H1 (cell line): ENCODE results near the gene STARD8. TPM values are rescaled to one million over a fixed set of nuclear protein-coding genes. Genes with fewer than 3 reads are reported as not detected.

Experiments used
- CTCF ChIA-PET: fragments of 300-600 bp; sonication (Branson Sonifier 250); formaldehyde crosslinking; loops from one replicate; lab custom pipeline; 2021; ENCODE audit not compliant: partially characterized antibody; lab: Charles Lee
- POLR2A ChIA-PET: fragments of 300-600 bp; sonication (Branson Sonifier 250); formaldehyde crosslinking; loops from one replicate; lab custom pipeline; 2021; ENCODE audit warnings: inconsistent platforms; ENCODE audit not compliant: partially characterized antibody; lab: Charles Lee
- DNase-seq, 2 experiments: peaks; one replicate each; pipeline versions ENCODE4 v3.0.0 to v3.0.0-alpha.2; 2010 to 2022; ENCODE audit warnings: low spot score in 2 of 2, low read depth in 1 of 2, mixed read lengths in 1 of 2
- FAIRE-seq: peaks from 2 replicates; lab custom pipeline; 2011; peaks lifted over from hg19 to GRCh38; lab: Jason Lieb, UNC
- H2AFZ ChIP-seq: 2 replicates; pipeline ENCODE4 v1.8.1; 2012; ENCODE audit warnings: low read length, inconsistent platforms
- H2AK5ac ChIP-seq: 2 replicates; pipeline ENCODE4 v1.6.1; 2013; ENCODE audit warnings: low read depth, low read length
- H2BK120ac ChIP-seq: replicated peaks from 2 replicates; pipeline ENCODE3; 2013; ENCODE audit warnings: low read depth, low read length, inconsistent platforms
- H2BK12ac ChIP-seq: 2 replicates; pipeline ENCODE4 v1.6.1; 2013; ENCODE audit warnings: low read depth, low read length
- H2BK15ac ChIP-seq: 2 replicates; pipeline ENCODE4 v1.6.1; 2013; ENCODE audit warnings: low read length
- H2BK20ac ChIP-seq: 2 replicates; pipeline ENCODE4 v1.6.1; 2013; ENCODE audit warnings: low read length
- H2BK5ac ChIP-seq: 2 replicates; pipeline ENCODE4 v1.6.1; 2013; ENCODE audit warnings: low read depth, low read length
- H3K14ac ChIP-seq: 2 replicates; pipeline ENCODE4 v1.6.1; 2013; ENCODE audit warnings: inconsistent platforms; ENCODE audit not compliant: insufficient read length
- H3K18ac ChIP-seq: 2 replicates; pipeline ENCODE4 v1.6.1; 2013; ENCODE audit warnings: low read length; ENCODE audit errors: extremely low read depth
- H3K23ac ChIP-seq: 2 replicates; pipeline ENCODE4 v1.6.1; 2013; ENCODE audit warnings: inconsistent platforms; ENCODE audit not compliant: insufficient read length
- H3K23me2 ChIP-seq: 2 replicates; pipeline ENCODE4 v1.6.1; 2013; ENCODE audit warnings: low read depth, low read length
- H3K27ac ChIP-seq: 2 replicates; pipeline ENCODE4 v1.6.1; 2011; ENCODE audit warnings: low read depth, low read length, inconsistent platforms
- H3K27me3 ChIP-seq, 4 experiments: replicated peaks in 1 of 4; 1 replicate in 1 of 4; 2 replicates in 3 of 4; pipeline versions ENCODE4 v1.6.1 to v1.8.1; 2011 to 2013; ENCODE audit warnings: low read length in 3 of 4, mild to moderate bottlenecking in 3 of 4, inconsistent platforms in 2 of 4, mixed read lengths in 2 of 4, moderate library complexity in 1 of 4; ENCODE audit not compliant: control insufficient read depth in 3 of 4, insufficient read depth in 3 of 4; ENCODE audit errors: extremely low read depth in 1 of 4
- H3K36me3 ChIP-seq, 4 experiments: 2 replicates each; pipeline versions ENCODE4 v1.6.1 to v1.8.1; 2011 to 2013; ENCODE audit warnings: mild to moderate bottlenecking in 4 of 4, low read length in 3 of 4, moderate library complexity in 2 of 4, control low read depth in 1 of 4, inconsistent platforms in 1 of 4; ENCODE audit not compliant: insufficient read depth in 4 of 4, control insufficient read depth in 2 of 4
- H3K4ac ChIP-seq: replicated peaks from 2 replicates; pipeline ENCODE3; 2013; ENCODE audit warnings: low read length, low read depth, mixed read lengths, inconsistent platforms; ENCODE audit not compliant: insufficient read length
- H3K4me1 ChIP-seq, 4 experiments: replicated peaks in 1 of 4; 1 replicate in 1 of 4; 2 replicates in 3 of 4; pipeline versions ENCODE4 v1.6.1 to v1.8.1; 2011 to 2013; ENCODE audit warnings: low read length in 3 of 4, inconsistent platforms in 2 of 4, mixed read lengths in 1 of 4; ENCODE audit not compliant: insufficient read depth in 4 of 4, control insufficient read depth in 3 of 4
- H3K4me2 ChIP-seq, 2 experiments: 2 replicates each; pipeline versions ENCODE4 v1.6.1 to v1.8.1; 2011 to 2013; ENCODE audit warnings: low read depth in 2 of 2, low read length in 2 of 2, control low read depth in 1 of 2, inconsistent platforms in 1 of 2, mild to moderate bottlenecking in 1 of 2; ENCODE audit not compliant: insufficient read depth in 1 of 2
- H3K4me3 ChIP-seq, 4 experiments: fragments of 200-600, 300-600 bp in 1 of 4; sonication (generic), shearing (Covaris generic), sonication (Bioruptor Twin) in 1 of 4; 2 replicates each; pipeline versions ENCODE4 v1.5.1 to v1.8.1; 2011 to 2016; ENCODE audit warnings: low read length in 4 of 4, low read depth in 3 of 4, control low read depth in 2 of 4, inconsistent platforms in 2 of 4, mild to moderate bottlenecking in 2 of 4, mixed read lengths in 1 of 4, moderate library complexity in 1 of 4; ENCODE audit not compliant: insufficient read depth in 2 of 4; ENCODE audit errors: extremely low read depth in 1 of 4
- H3K56ac ChIP-seq: replicated peaks from 2 replicates; pipeline ENCODE3; 2013; ENCODE audit warnings: low read depth, mild to moderate bottlenecking, mixed read lengths, low read length, inconsistent platforms; ENCODE audit not compliant: insufficient read length
- H3K79me1 ChIP-seq: 2 replicates; pipeline ENCODE4 v1.6.1; 2013; ENCODE audit warnings: low read depth, low read length, control low read depth
- H3K79me2 ChIP-seq, 2 experiments: 2 replicates each; pipeline versions ENCODE4 v1.6.1 to v1.8.1; 2012 to 2013; ENCODE audit warnings: low read length in 2 of 2, mild to moderate bottlenecking in 2 of 2, inconsistent platforms in 1 of 2; ENCODE audit not compliant: insufficient read depth in 2 of 2, control insufficient read depth in 1 of 2
- H3K9ac ChIP-seq, 4 experiments: replicated peaks in 1 of 4; 1 replicate in 1 of 4; 2 replicates in 3 of 4; pipeline versions ENCODE4 v1.6.1 to v1.8.1; 2011 to 2013; ENCODE audit warnings: low read depth in 3 of 4, low read length in 3 of 4, control low read depth in 2 of 4, mild to moderate bottlenecking in 2 of 4, moderate library complexity in 2 of 4, inconsistent platforms in 1 of 4; ENCODE audit errors: extremely low read depth in 1 of 4
- H3K9me3 ChIP-seq, 2 experiments: 2 replicates each; pipeline versions ENCODE4 v1.6.1 to v1.8.1; 2012 to 2013; ENCODE audit warnings: mild to moderate bottlenecking in 2 of 2, moderate library complexity in 2 of 2, control low read depth in 1 of 2, inconsistent platforms in 1 of 2, low read depth in 1 of 2, low read length in 1 of 2, mixed read lengths in 1 of 2; ENCODE audit not compliant: insufficient read depth in 2 of 2
- H4K20me1 ChIP-seq, 2 experiments: replicated peaks in 1 of 2; 2 replicates each; pipeline versions ENCODE3 to v1.8.1; 2011 to 2013; ENCODE audit warnings: inconsistent platforms in 2 of 2, low read length in 2 of 2, mild to moderate bottlenecking in 1 of 2; ENCODE audit not compliant: insufficient read depth in 2 of 2, control insufficient read depth in 1 of 2
- H4K5ac ChIP-seq: 2 replicates; pipeline ENCODE4 v1.6.1; 2013; ENCODE audit warnings: low read length, low read depth, mixed read lengths, inconsistent platforms; ENCODE audit not compliant: insufficient read length
- H4K8ac ChIP-seq: 2 replicates; pipeline ENCODE4 v1.8.0; 2013; ENCODE audit warnings: mild to moderate bottlenecking, moderate library complexity, low read length, inconsistent platforms; ENCODE audit not compliant: insufficient read depth; ENCODE audit errors: extremely low read depth
- H4K91ac ChIP-seq: replicated peaks from 2 replicates; pipeline ENCODE3; 2013; ENCODE audit warnings: low read length, mixed read lengths, inconsistent platforms; ENCODE audit not compliant: insufficient read length
- ASH2L ChIP-seq: fragments of 200-600, 300-600 bp; sonication (generic); IDR thresholded peaks from one replicate; pipeline ENCODE4 v1.7.1; 2017; ENCODE audit warnings: low read length
- BRCA1 ChIP-seq: IDR thresholded peaks from 2 replicates; pipeline ENCODE4 v1.6.1; 2012; ENCODE audit warnings: low read depth, low read length, improper control_type of control experiment
- CEBPB ChIP-seq: IDR thresholded peaks from 2 replicates; pipeline ENCODE4 v1.6.1; 2012; ENCODE audit warnings: low read depth, low read length
- FOSL1 ChIP-seq: IDR thresholded peaks from 2 replicates; pipeline ENCODE4 v1.6.1; 2011; ENCODE audit warnings: mild to moderate bottlenecking, low read depth, low read length, moderate library complexity; ENCODE audit not compliant: insufficient read depth
- SAP30 ChIP-seq: fragments of 300-600 bp; sonication (generic); IDR thresholded peaks from 2 replicates; pipeline ENCODE4 v1.7.1; 2012; ENCODE audit warnings: low read length, moderate library complexity, mild to moderate bottlenecking, inconsistent platforms; ENCODE audit not compliant: insufficient read depth, insufficient replicate concordance
- SP1 ChIP-seq: IDR thresholded peaks from 2 replicates; pipeline ENCODE4 v1.6.1; 2011; ENCODE audit warnings: low read depth, low read length
- SP2 ChIP-seq: IDR thresholded peaks from 2 replicates; pipeline ENCODE4 v1.6.1; 2012; ENCODE audit warnings: mild to moderate bottlenecking, low read length, inconsistent platforms
- WGBS, 2 experiments: shearing (Covaris generic) in 1 of 2; methylation state at CpG; one replicate each; pipeline versions ENCODE4 v1.1.6 to v1.1.7; 2013 to 2015; ENCODE audit warnings: low lambda C conversion rate in 2 of 2, mixed read lengths in 2 of 2, inconsistent platforms in 1 of 2, low coverage in 1 of 2, missing lambda C conversion rate in 1 of 2; ENCODE audit not compliant: insufficient replicate concordance in 2 of 2, insufficient coverage in 1 of 2, insufficient read length in 1 of 2; ENCODE audit errors: extremely low coverage in 1 of 2, missing lambda C conversion rate in 1 of 2; 5-methylcytosine and 5-hydroxymethylcytosine counted together
- polyA plus RNA-seq, 7 experiments: library from polyadenylated mRNA; depleted of rRNA in 3 of 7; stranded (reverse) in 5 of 7; unstranded in 2 of 7; fragments of >200 nt in 5 of 7; fragments of 200-250 nt in 2 of 7; gene quantifications; 1 replicate in 5 of 7; 2 replicates in 1 of 7; 4 replicates in 1 of 7; pipeline versions ENCODE4 v1.2.1 to v1.2.3, GENCODE V29; 2011 to 2013; ENCODE audit warnings: missing spikeins in 2 of 7, mixed read lengths in 2 of 7
- total RNA-seq: library from RNA; stranded (reverse); fragmentation: NEBNext Ultra II Directional; extraction: Animal tissue kit (Norgen Biotek cat#: 25700); gene quantifications from 2 replicates; pipeline ENCODE4 v1.2.1, GENCODE V29; 2021

The STARD8 gene
- total and polyA plus RNA-seq, 2 of the 8 experiments (the other 6 are each of a cell fraction or from before 2014, with no cell fraction given) = 1.8 to 3.8 TPM

- H3K4me2 ChIP-seq = no peak overlapping the region
- no peaks in the 10 kb centered on the region for H3K79me1 ChIP-seq
- H3K4me3 ChIP-seq = no peak overlapping the region
- H2AK5ac ChIP-seq = no peak overlapping the region
- no peaks in the 10 kb centered on the region for H3K79me2 ChIP-seq
- no peak for FAIRE-seq
- no peak overlapping the region for H4K8ac ChIP-seq
- H4K20me1 ChIP-seq = no peaks in the 10 kb centered on the region
- ChIA-PET CTCF (interaction anchor here (0.8 to 1.2 kb wide), 2 partner anchors 61 to 346 kb away, joined by 3 read pairs; no protein-coding TSS in a partner anchor), POLR2A (no interaction called here)
- H3K56ac ChIP-seq = no peak overlapping the region
- no peaks in the 10 kb centered on the region for H3K23me2 ChIP-seq
- H2BK15ac ChIP-seq = no peak overlapping the region
- no peak overlapping the region for H2BK120ac ChIP-seq
- H2BK5ac ChIP-seq = no peak overlapping the region
- no peak overlapping the region for H3K18ac ChIP-seq
- no peaks in the 10 kb centered on the region for H3K36me3 ChIP-seq
- H2BK12ac ChIP-seq = no peak overlapping the region
- no peak overlapping the region for H3K4ac ChIP-seq
- H3K4me1 ChIP-seq = no peaks in the 10 kb centered on the region
- H3K27ac ChIP-seq = no peak overlapping the region
- no peak overlapping the region for H3K23ac ChIP-seq
- DNase-seq = no peak
- no peak overlapping the region for H4K5ac ChIP-seq
- H3K14ac ChIP-seq = no peak overlapping the region
- WGBS, 2 experiments = 82% methylated on average over 7 of the region's 7 CpGs; no CpG with 5 or more reads in 1 of the 2 experiments
- no peaks in the 10 kb centered on the region for H3K9me3 ChIP-seq
- no peak overlapping the region for H4K91ac ChIP-seq
- TF ChIP-seq ASH2L = no peak
- TF ChIP-seq CEBPB = no peak
- no peak for TF ChIP-seq SAP30
- TF ChIP-seq BRCA1 = no peak
- no peak for TF ChIP-seq FOSL1
- TF ChIP-seq SP1 = no peak
- no peak for TF ChIP-seq SP2
- H3K27me3 ChIP-seq = no peaks in the 10 kb centered on the region
- no peak overlapping the region for H2AFZ ChIP-seq
- H3K9ac ChIP-seq = no peak overlapping the region
- no peak overlapping the region for H2BK20ac ChIP-seq
Measured at GRCh38 chrX:68748030-68748429, 100.6 kb downstream of the STARD8 start.
